Keratinocyte (primary cell): Measurements from ENCODE around the gene CTDSPL.

Experiments used
- EZH2 ChIP-seq: IDR thresholded peaks from one replicate; pipeline ENCODE4 v1.6.1; 2012; ENCODE audit warnings: inconsistent platforms, mild to moderate bottlenecking, low read length, moderate library complexity
- TF ChIP-seq, protein P1 (sequence below), 3 experiments: IDR thresholded peaks in 1 of 3; conservative IDR thresholded peaks in 1 of 3; optimal IDR thresholded peaks in 1 of 3; 2 replicates in 2 of 3; 3 replicates in 1 of 3; pipeline versions ENCODE3 to v1.5.1; 2011; ENCODE audit warnings: low read length in 3 of 3, mild to moderate bottlenecking in 3 of 3, moderate library complexity in 2 of 3, control low read depth in 1 of 3, inconsistent platforms in 1 of 3; ENCODE audit not compliant: insufficient read depth in 2 of 3; ENCODE audit errors: extremely low read depth in 1 of 3

DNA sequence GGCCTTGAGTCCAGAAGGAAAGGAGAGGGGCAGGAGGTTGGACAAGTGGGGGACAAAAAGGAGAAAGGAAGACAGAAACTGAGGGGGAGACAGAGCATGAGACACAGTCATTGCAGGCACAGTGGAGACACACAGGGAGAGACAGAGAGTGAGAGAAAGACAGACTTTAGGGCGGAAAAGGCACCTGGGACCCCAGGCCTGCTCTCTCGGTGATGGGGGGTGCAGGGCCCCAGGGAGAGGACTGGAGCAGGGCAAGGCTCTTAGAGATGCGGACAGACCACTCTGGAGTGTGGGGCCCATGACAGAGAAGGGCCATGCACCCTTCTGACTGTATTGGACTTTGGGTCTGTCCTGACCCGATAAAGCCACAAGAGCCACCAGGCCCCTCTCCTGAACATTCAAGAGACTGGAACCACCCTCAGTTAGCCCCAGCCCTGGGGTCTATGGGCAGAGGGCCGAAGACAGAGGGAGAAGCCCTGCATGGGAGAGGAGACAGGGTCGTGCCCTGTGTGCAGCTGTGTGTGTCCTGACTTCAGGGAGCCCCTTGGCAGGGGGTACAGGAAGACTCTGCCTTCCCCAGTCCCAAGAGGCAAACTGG is 155.3 kb downstream of the CTDSPL start:
- TF ChIP-seq, protein P1, sequence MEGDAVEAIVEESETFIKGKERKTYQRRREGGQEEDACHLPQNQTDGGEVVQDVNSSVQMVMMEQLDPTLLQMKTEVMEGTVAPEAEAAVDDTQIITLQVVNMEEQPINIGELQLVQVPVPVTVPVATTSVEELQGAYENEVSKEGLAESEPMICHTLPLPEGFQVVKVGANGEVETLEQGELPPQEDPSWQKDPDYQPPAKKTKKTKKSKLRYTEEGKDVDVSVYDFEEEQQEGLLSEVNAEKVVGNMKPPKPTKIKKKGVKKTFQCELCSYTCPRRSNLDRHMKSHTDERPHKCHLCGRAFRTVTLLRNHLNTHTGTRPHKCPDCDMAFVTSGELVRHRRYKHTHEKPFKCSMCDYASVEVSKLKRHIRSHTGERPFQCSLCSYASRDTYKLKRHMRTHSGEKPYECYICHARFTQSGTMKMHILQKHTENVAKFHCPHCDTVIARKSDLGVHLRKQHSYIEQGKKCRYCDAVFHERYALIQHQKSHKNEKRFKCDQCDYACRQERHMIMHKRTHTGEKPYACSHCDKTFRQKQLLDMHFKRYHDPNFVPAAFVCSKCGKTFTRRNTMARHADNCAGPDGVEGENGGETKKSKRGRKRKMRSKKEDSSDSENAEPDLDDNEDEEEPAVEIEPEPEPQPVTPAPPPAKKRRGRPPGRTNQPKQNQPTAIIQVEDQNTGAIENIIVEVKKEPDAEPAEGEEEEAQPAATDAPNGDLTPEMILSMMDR (optimal IDR thresholded peaks at IDR 0.05 in 1 of 3, IDR thresholded peaks at IDR 0.05 in 1 of 3, conservative IDR thresholded peaks at IDR 0.05 in 1 of 3; ENCODE audit: extremely low read depth in 1 of 3, insufficient read depth in 2 of 3, low read length in 3 of 3): no peak
- no peak for TF ChIP-seq EZH2
